Activated CD8-positive, alpha-beta memory T cell treated with anti-CD3 and anti-CD28 coated beads, Interleukin-2, amount 50 U/mL, for 24 hours (primary cell): ENCODE data around the gene SEC24D.
"Not testable (repeated sequence)": the region's sequence is repeated elsewhere in the genome, so short reads cannot be mapped to it uniquely, and the experiment has no call there.

Source experiments
- DNase-seq: peaks from one replicate; pipeline ENCODE4 v3.0.0-alpha.2; 2020; ENCODE audit errors: extremely low read depth

The SEC24D gene

DNA sequence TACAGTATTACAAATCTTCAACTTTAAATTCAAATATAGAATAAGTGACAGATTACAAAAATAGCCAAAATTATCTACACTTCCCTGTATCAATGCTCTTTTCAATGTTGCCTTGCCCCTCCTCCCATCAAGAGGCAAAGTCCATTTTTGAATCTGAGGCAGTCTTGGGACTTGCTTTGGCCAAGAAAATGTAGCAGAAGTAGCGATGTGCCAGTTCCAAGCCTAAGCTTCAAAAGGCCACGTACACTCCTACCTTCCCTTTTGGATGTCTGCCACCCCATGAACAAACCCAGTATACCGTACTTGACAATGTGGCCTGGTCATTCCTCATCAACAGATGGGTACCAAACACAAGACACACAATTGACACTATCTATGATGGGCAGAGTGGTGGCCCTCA is 24.1 kb downstream of the SEC24D start:
- no peak for DNase-seq

DNA sequence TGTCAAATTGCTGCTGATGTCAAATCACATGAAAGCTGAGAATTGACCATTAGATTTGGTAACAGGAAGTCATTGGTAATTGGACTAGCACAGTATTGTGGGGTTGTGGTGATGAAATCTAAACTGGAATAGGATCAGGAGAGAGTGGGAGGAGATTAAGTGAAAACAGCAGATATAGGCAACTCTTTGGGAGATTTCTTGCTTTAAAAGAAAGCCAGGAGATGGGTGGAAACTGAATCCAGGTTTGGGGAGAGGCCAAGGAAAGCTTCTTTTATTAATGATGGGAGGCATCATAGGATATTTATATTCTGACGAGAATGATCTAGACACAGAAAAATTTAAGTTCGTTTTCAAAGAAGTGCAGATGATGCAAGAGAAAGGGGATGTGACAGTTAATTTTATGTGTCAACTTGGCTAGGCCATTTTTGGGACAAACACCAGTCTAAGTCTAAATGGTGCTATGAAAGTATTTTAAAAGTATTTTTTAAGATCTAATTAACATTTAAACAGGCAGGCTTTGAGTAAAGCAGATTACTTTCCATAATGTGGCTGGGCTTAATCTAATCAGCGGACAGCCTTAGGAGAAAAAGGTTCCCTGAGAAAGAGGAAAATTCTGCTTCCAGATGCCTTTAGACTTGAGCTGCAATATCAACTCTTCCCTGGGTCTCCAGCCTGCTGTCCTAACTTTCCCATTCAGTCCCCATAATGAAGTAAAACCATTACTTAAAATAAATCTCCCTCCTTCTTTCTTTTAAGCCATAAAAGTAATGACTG is 24.7 kb downstream of the SEC24D start:
- no peak for DNase-seq

DNA sequence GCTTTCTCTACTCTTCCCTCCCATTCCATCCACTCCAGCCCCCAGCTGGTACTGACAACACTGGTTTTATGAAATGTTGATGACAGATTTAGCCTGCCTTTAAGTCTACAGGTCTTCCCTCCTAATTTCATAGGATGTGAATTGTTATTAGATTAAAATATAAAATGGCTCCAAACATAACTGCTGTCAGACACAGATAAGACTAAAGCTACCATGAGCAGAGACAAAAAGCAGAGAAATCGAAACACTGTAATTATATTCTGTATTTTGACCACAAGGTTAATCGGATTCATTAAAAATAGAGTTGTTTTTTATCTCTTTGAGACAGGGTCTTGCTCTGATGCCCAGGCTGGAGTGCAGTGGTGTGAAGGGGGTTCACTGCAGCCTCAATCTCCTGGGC is 28.3 kb downstream of the SEC24D start:
- DNase-seq = no peak

DNA sequence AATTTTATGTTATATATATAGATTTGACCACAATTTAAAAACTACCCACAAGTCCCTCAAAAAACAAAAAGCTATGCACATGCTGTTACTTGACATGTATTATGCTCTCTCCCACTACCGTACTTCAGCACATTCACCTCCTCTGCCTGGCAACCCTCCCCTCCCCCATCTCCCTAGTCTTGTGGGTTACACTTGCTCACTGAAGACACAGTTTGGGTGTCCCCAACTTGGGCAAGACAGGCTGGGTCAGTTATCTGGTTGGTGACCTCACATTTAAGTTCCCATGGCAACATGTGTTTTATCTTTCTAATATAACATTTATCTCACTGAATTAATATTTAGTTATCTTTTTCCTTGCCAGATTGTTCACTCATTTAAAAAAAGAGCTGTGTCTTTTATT is 32.7 kb downstream of the SEC24D start:
- DNase-seq = no peak

DNA sequence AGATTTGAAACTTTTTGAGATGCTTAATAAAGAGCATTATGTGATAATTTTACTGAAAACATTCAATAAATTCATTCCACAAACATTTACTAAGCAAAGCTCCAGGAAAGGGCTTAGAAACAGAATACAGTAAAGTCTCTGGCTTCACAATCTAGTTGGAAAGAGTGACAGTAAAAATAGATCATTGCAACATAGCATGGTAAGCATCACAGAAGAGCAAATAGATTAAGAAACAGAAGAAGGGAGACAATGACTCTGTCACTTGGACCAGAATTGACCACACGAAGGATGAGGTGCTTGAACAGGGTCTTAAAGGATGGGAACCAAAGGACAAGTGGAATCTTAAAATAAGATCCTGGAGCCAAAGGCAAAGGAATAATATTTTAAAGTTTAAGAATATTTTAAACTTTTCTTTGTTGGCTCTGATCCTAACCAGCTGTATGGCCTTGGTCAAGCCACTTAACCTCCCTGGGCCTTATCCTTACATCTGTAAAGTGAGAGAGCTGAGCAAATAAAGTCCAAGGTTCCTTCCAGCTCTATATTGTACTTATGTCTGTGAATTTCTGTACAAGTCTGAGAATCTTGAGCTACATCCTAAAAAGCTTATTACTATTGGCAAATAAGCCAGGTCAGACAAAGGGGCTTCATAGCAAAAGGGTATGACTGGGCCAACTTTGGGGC is 33.9 kb downstream of the SEC24D start:
- DNase-seq = no peak

DNA sequence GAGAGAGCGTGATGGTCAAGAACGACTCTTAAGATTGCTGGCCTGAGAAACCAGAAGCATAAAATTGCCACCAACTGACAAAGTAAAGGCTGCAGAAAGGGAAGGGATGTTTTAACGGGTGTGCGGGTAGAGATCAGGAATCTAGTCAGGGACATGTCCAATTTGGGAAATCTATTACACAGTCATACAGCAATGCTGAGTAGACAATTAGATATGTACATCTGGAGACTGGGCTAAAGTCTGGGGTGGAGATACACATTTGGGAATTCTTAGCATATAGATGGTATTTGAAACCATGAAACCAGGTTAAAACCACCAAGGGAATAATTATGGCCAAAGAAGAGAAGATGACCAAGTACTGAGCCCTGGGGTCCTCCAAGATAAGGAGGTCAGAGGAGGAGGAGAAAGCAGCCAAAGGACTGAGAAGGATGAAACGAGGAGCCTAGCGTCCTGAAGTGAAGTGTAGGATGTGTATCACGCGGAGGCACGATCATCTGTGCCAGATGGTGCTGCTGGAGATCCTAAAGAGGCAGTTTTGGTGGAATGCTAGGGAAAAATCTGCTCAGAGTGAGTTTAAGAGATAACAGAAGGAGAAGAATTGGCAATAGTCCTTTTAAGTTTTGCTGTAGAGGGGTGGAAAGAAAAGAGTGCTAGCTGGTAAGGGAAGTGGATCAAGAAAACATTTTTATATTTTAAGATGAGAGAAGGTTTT is 36.5 kb downstream of the SEC24D start:
- no peak for DNase-seq

DNA sequence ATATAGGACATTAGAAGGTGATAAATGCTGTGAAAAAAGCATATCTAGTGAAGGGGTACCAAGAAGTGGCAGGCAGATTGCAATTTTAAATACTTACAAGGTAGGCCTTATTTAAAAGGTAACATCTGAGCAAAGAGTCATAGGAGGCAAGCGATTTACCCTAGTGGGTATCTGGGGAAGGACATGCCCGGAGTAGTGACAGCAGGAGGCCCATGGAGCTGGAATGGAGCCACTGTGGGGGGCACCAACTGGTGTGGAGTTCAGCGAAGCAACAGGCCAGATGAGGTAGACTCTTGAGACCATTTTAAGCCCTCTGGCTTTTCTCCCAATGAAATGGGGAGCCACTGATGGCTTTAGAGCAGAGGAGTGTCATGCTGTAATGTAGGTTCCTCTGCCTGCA is 37.3 kb downstream of the SEC24D start:
- no peak for DNase-seq

DNA sequence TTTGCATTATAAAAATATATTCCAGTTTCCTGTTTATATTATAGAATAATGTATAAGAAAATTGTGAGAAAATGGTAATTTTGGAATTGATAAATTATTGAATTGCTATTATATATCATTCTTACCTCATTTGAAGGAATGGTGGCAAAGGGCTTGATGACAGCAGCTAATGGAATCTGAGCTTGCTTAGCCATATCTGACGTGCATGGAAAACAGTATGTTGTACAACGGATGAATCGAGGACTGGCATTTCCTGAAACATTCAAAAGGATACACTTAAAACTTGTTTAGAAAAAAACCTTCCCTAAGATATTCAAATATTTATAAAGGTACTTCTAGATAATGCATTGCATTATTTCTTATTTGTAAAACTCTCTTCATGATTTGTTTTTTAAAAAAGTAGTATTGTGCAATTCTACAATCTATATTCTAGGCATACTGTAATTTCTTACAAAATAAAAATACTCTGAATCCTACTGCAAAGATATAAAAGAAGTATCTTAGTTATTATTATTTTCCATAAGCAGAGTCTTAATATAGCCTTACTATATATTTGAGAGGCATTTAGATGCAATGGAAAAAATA is 38.3 kb downstream of the SEC24D start:
- DNase-seq = no peak

DNA sequence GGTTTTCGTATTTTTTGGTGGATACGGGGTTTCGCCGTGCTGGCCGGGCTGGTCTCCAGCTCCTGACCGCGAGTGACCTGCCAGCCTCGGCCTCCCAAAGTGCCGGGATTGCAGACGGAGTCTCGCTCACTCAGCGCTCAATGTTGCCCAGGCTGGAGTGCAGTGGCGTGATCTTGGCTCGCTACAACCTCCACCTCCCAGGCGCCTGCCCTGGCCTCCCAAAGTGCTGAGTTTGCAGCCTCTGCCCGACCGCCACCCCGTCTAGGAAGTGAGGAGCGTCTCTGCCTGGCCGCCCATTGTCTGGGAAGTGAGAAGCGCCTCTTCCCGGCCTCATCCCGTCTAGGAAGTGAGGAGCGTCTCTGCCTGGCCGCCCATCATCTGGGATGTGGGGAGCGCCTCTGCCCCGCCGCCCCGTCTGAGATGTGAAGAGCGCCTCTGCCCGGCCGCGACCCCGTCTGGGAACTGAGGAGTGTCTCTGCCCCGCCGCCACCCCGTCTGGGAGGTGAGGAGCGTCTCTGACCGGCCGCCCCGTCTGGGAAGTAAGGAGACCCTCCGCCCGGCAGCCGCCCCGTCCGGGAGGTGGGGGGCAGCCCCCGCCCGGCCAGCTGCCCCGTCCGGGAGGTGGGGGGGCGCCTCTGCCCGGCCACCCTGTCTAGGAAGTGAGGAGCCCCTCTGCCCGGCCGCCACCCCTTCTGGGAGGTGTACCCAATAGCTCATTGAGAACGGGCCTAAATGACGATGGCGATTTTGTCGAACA is 44.1 kb downstream of the SEC24D start:
- not testable (repeated sequence) for DNase-seq

DNA sequence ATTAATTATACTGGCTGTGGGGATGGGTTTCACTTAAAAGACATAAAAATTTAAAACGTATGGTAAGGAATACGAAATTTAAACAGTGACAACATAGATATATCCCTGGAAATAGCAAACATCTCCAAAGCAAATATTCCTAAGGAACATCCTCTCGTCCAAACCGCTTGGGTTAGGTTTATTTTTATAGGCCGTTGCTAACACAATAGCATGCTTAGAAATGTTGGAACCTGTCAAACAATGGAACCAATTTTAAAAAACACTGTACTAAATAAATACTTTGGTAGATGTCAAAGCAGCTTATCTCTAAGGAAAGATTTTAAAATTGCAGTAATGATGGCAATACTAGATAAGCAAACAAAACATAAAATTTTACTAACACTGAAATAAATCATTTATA is 45.4 kb downstream of the SEC24D start:
- DNase-seq = no peak

DNA sequence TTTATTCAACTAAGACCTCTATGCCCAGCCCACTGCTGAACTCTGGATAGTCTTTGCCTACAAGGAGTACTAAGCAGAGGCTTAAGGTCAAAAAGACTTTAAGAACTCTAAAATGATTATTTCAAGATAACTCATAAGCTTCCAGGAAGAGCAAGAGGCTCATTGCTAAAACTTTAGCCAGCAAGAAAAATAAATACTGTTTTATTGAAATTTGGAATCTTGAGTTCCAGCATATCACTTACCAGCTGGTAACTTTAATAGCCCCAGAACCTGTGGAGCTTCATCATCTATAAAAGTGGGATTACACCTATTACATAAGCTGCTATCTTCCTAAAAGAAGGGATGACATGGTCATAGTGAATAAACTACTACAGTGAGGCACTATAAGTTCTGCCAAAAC is 47.0 kb downstream of the SEC24D start:
- no peak for DNase-seq

DNA sequence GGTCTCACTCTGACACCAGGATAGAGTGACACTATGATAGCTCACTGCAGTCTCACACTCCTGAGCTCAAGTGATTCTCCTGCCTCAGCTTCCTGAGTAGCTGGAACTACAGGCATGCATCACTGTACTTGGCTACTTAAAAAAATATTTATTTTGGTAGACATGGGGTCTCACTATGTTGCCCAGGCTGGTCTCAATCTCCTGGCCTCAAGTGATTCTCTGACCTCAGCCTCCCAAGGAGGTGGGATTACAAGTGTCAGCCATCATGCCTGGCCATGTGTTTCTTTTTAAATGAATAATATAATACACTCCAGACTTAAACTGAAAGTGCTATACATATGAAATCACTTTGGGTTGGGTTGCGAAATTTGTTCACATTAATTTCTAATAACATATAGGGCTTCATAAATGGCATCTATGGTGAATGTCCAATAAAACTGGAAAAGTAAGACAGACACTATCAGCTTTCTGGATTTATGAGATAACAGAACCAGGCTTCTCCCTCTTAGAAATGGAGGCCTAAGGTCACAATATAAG is 48.0 kb downstream of the SEC24D start:
- DNase-seq = no peak

DNA sequence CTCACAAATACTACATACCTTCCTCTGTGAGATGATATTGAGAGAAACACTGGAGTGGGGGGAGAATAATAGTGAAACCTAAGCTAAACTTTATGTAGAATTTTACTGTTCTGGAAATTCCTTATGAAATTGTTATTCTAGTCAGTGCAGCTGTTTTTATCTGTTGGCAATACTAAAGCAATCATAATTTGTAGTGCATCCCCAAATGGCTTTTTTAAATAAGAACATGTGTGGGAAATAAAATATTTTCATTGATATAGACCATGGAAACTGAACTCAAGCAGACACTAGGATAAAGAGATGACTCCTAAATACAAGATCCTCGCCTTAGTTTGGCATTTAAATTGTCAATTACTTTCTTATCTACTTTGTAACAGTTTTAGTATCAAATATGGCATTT is 51.1 kb downstream of the SEC24D start:
- DNase-seq = no peak

DNA sequence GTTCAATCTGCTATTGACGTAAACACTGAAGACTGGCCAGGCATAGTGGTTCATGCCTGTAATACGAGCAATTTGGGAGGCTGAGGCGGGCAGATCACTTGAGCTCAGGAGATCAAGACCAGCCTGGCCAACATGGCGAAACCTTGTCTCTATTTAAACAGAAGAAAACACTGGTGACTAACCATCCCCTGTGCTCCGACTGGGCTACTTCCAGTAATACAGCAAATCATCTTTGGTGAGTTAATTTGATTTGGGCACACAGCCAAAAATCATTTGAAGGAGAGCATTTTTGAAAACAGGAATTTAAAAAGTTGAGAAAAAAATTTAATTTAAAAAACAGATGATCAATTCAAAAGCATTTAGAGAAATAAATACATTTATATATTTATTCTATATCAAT is 52.0 kb downstream of the SEC24D start:
- no peak for DNase-seq

DNA sequence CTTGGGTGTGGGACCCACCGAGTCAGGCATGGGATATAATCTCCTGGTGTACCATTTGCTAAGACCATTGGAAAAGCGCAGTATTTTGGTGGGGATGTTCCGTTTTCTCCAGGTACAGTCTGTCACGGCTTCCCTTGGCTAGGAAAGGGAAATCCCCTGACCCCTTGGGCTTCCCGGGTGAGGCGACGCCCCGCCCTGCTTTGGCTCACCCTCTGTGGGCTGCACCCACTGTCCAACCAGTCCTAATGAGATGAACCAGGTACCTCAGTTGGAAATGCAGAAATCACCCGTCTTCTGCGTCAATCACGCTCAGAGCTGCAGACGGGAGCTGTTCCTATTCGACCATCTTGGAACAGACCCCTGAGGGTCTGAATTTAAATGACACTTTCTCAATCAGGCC is 53.0 kb downstream of the SEC24D start:
- DNase-seq = not testable (repeated sequence)

DNA sequence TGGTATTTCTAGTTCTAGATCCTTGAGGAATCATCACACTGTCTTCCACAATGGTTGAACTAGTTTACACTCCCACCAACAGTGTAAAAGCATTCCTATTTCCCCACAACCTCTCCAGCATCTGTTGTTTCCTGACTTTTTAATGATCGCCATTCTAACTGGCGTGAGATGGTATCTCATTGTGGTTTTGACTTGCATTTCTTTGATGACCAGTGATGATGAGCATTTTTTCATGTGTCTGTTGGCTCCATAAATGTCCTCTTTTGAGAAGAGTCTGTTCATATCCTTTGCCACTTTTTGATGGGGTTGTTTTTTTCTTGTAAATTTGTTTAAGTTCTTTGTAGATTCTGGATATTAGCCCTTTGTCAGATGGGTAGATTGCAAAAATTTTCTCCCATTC is 58.3 kb downstream of the SEC24D start:
- DNase-seq = not testable (repeated sequence)

DNA sequence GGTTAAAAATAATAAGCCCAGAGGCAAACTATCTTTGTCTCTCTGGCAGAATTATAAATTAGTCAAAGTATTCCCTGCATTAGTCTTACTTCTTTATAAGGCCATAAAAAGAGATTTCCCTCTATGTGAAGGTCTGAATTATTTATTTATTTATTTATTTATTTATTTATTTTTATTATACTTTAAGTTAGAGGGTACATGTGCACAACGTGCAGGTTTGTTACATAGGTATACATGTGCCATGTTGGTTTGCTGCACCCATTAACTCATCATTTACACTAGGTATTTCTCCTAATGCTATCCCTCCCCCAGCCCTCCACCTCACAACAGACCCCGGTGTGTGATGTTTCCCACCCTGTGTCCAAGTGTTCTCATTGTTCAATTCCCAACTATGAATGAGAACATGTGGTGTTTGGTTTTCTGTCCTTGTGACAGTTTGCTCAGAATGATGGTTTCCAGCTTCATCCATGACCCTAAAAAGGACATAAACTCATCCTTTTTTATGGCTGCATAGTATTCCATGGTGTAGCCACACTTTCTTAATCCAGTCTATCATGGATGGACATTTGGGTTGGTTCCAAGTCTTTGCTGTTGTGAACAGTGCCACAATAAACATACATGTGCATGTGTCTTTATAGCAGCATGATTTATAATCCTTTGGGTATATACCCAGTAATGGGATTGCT is 58.8 kb downstream of the SEC24D start:
- DNase-seq = not testable (repeated sequence)

DNA sequence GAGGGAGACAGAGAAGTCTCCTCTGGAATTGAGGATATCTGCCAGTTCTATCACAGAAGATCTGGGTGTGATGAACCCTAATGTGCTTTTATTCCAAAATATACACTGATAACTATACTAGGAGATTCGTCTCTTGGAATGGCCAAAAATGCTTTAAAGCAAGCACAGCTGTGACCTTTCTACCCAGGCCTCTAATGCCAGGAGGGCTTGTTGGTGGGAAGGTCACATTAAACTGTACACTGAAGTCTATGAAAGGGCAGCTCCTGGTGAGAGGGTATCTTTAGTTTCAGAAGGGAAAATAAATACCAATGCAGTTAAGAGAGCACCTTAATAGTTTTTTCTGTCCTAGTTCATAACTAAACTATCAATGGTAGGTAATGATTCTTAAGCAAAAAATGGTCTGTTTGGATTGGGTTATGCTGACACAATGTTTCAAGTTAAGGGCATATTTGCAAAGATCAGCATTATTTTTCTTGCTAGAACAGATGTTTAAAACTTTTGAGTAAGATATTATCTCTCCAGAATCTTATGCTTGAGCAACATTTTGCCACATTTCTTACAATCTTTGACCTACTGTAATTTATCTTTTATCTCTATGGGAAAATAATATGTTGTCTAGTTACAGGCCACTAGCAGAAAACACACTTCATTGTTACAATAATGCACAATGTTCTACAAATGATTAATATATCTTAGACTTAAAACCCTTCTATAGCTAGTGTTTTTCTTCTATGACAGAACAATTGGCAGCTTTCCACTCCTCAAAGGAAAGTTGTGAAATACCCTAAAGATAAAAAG is 59.6 kb downstream of the SEC24D start:
- no peak for DNase-seq

DNA sequence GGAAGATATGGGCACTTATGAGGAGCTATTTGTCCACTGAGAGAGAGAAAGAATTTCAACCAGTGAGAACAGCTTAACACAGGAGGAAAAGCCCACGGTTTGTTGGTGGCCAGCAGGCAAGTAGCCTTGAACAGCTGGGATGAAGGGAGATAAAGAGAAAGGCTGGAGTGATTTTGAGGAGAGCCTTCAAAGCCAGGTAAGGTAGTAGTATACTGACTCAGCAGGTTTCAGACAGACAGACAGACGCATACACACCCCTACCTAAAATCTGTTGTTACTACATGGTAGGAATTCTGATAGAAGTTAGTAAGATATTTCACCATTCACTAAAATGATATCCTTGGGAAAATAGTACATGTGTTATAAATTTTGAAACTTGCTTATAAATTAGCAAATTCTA is 60.5 kb downstream of the SEC24D start:
- DNase-seq = no peak

DNA sequence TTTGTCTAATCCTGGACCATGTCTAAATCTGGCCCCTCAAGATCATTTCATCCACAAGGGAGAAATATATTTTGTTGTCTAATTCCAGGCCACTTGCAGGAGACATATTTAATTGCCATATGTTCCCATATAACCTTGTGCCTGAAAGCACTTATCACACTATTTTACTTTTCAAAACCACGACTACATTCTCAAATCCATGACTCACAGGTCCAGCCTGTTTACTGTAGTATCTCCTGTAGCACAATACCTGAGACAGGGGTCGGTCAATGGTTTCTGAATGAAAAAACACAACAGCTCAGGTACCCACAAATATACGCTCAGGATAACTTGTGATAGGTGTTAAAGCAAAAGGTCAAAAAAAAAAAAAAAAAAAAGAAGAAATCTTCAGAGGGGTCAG is 60.9 kb downstream of the SEC24D start:
- no peak for DNase-seq
